Measurements from ENCODE around the gene SERTM1. TPM values are rescaled to one million over a fixed set of nuclear protein-coding genes. Genes with fewer than 3 reads are reported as not detected.
A peak's percentile ranks its signal among the peaks of the same experiment; 100 is the strongest.

The SERTM1 gene
- total and polyA plus RNA-seq, 4 donors = not detected

- Histone ChIP-seq H3K4me1 (ENCODE audit: control insufficient read depth in 4 of 4, insufficient read depth in 4 of 4, low read length in 3 of 4) (no peaks in the 10 kb centered on the region), H3K36me3 (ENCODE audit: control insufficient read depth in 4 of 4, insufficient read depth in 3 of 4, low read depth in 1 of 4, low read length in 3 of 4) (no peaks in the 10 kb centered on the region), H3K4me3 (ENCODE audit: low read depth in 1 of 3, low read length in 3 of 3) (no peak overlapping the region), H3K27me3 (ENCODE audit: control insufficient read depth in 4 of 4, insufficient read depth in 4 of 4, low read length in 3 of 4) (no peaks in the 10 kb centered on the region), H3K9me3 (ENCODE audit: control insufficient read depth in 4 of 4, low read length in 3 of 4) (no peaks in the 10 kb centered on the region), H3K9ac (ENCODE audit: low read depth in 1 of 2, low read length in 2 of 2) (no peak overlapping the region), H3K27ac (ENCODE audit: low read depth in 1 of 2, low read length in 2 of 2) (no peak overlapping the region)
- no peak for DNase-seq (ENCODE audit: low spot score)
- TF ChIP-seq FOXA2 (IDR thresholded peaks at IDR 0.05) = no peak
- no peak for TF ChIP-seq NR2F2 (IDR thresholded peaks at IDR 0.05)
- TF ChIP-seq HNF4A (conservative IDR thresholded peaks at IDR 0.05) = peak in 1 of 2 donors; percentile 24
- WGBS = 40% methylated on average over 4 of the region's 4 CpGs
These were observed 44.9 kb downstream of the SERTM1 start for GRCh38 chr13:36718686-36719085.

- DNase-seq (ENCODE audit: low spot score) = no peak
- Histone ChIP-seq H3K4me3 (ENCODE audit: low read depth in 1 of 3, low read length in 3 of 3) (no peak overlapping the region), H3K9ac (ENCODE audit: low read depth in 1 of 2, low read length in 2 of 2) (no peak overlapping the region), H3K36me3 (ENCODE audit: control insufficient read depth in 4 of 4, insufficient read depth in 3 of 4, low read depth in 1 of 4, low read length in 3 of 4) (no peaks in the 10 kb centered on the region), H3K9me3 (ENCODE audit: control insufficient read depth in 4 of 4, low read length in 3 of 4) (no peaks in the 10 kb centered on the region), H3K27me3 (ENCODE audit: control insufficient read depth in 4 of 4, insufficient read depth in 4 of 4, low read length in 3 of 4) (no peaks in the 10 kb centered on the region), H3K27ac (ENCODE audit: low read depth in 1 of 2, low read length in 2 of 2) (no peak overlapping the region), H3K4me1 (ENCODE audit: control insufficient read depth in 4 of 4, insufficient read depth in 4 of 4, low read length in 3 of 4) (no peaks in the 10 kb centered on the region)
- no peak for TF ChIP-seq HNF4G (IDR thresholded peaks at IDR 0.05)
- 80% methylated on average over 2 of the region's 2 CpGs for WGBS
These were observed 50.3 kb downstream of the SERTM1 start for GRCh38 chr13:36724141-36724540.

GRCh38 chr13:36725936-36726335 lies 52.1 kb downstream of the SERTM1 start:
- Histone ChIP-seq H3K4me1 (ENCODE audit: control insufficient read depth in 4 of 4, insufficient read depth in 4 of 4, low read length in 3 of 4) (no peaks in the 10 kb centered on the region), H3K4me3 (ENCODE audit: low read depth in 1 of 3, low read length in 3 of 3) (no peak overlapping the region), H3K9me3 (ENCODE audit: control insufficient read depth in 4 of 4, low read length in 3 of 4) (no peaks in the 10 kb centered on the region), H3K27me3 (ENCODE audit: control insufficient read depth in 4 of 4, insufficient read depth in 4 of 4, low read length in 3 of 4) (no peaks in the 10 kb centered on the region), H3K9ac (ENCODE audit: low read depth in 1 of 2, low read length in 2 of 2) (no peak overlapping the region), H3K27ac (ENCODE audit: low read depth in 1 of 2, low read length in 2 of 2) (no peak overlapping the region), H3K36me3 (ENCODE audit: control insufficient read depth in 4 of 4, insufficient read depth in 3 of 4, low read depth in 1 of 4, low read length in 3 of 4) (no peaks in the 10 kb centered on the region)
- DNase-seq (ENCODE audit: low spot score) = no peak
- TF ChIP-seq RXRA (IDR thresholded peaks at IDR 0.05) (no peak), EGR1 (IDR thresholded peaks at IDR 0.05; ENCODE audit: low read depth in 2 of 2) (no peak), FOXA1 (IDR thresholded peaks at IDR 0.05) (no peak), HNF4G (IDR thresholded peaks at IDR 0.05) (no peak), SP1 (IDR thresholded peaks at IDR 0.05) (no peak), ATF3 (IDR thresholded peaks at IDR 0.05) (no peak)
- TF ChIP-seq, protein P1, sequence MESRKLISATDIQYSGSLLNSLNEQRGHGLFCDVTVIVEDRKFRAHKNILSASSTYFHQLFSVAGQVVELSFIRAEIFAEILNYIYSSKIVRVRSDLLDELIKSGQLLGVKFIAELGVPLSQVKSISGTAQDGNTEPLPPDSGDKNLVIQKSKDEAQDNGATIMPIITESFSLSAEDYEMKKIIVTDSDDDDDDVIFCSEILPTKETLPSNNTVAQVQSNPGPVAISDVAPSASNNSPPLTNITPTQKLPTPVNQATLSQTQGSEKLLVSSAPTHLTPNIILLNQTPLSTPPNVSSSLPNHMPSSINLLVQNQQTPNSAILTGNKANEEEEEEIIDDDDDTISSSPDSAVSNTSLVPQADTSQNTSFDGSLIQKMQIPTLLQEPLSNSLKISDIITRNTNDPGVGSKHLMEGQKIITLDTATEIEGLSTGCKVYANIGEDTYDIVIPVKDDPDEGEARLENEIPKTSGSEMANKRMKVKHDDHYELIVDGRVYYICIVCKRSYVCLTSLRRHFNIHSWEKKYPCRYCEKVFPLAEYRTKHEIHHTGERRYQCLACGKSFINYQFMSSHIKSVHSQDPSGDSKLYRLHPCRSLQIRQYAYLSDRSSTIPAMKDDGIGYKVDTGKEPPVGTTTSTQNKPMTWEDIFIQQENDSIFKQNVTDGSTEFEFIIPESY (IDR thresholded peaks at IDR 0.05) = no peak
- TF ChIP-seq, protein P2, sequence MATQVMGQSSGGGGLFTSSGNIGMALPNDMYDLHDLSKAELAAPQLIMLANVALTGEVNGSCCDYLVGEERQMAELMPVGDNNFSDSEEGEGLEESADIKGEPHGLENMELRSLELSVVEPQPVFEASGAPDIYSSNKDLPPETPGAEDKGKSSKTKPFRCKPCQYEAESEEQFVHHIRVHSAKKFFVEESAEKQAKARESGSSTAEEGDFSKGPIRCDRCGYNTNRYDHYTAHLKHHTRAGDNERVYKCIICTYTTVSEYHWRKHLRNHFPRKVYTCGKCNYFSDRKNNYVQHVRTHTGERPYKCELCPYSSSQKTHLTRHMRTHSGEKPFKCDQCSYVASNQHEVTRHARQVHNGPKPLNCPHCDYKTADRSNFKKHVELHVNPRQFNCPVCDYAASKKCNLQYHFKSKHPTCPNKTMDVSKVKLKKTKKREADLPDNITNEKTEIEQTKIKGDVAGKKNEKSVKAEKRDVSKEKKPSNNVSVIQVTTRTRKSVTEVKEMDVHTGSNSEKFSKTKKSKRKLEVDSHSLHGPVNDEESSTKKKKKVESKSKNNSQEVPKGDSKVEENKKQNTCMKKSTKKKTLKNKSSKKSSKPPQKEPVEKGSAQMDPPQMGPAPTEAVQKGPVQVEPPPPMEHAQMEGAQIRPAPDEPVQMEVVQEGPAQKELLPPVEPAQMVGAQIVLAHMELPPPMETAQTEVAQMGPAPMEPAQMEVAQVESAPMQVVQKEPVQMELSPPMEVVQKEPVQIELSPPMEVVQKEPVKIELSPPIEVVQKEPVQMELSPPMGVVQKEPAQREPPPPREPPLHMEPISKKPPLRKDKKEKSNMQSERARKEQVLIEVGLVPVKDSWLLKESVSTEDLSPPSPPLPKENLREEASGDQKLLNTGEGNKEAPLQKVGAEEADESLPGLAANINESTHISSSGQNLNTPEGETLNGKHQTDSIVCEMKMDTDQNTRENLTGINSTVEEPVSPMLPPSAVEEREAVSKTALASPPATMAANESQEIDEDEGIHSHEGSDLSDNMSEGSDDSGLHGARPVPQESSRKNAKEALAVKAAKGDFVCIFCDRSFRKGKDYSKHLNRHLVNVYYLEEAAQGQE (IDR thresholded peaks at IDR 0.05) = no peak
- 86% methylated on average over 2 of the region's 2 CpGs for WGBS
